ENCODE data around the gene DCAF4.

DCAF4 gene

DNA sequence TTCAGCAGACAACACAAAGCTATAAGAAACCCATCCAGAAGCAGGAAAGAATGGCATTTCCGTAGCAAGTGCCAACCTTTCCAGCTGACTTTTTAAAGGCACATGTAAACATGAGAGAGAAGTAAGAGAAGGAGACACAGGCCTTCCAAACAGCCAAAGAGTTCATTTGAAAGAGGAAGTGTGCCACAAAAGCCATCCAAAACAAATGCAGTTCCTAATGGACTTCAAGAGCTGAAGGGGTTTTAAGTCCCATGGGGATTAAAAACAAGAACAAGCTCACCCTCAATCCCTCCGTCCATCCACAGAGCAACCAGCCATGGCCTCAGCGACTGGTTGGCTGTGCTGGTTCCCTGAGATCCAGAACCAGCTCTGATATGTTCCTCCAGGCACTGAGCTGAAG is 27.8 kb upstream of the DCAF4 start:
- Histone ChIP-seq H3K27me3 (no peaks in the 10 kb centered on the region), H3K4me3 (ENCODE audit: low read depth, low read length) (no peak overlapping the region), H3K4me1 (no peaks in the 10 kb centered on the region), H3K36me3 (no peaks in the 10 kb centered on the region), H3K9me3 (no peaks in the 10 kb centered on the region)
- TF ChIP-seq, protein P1, sequence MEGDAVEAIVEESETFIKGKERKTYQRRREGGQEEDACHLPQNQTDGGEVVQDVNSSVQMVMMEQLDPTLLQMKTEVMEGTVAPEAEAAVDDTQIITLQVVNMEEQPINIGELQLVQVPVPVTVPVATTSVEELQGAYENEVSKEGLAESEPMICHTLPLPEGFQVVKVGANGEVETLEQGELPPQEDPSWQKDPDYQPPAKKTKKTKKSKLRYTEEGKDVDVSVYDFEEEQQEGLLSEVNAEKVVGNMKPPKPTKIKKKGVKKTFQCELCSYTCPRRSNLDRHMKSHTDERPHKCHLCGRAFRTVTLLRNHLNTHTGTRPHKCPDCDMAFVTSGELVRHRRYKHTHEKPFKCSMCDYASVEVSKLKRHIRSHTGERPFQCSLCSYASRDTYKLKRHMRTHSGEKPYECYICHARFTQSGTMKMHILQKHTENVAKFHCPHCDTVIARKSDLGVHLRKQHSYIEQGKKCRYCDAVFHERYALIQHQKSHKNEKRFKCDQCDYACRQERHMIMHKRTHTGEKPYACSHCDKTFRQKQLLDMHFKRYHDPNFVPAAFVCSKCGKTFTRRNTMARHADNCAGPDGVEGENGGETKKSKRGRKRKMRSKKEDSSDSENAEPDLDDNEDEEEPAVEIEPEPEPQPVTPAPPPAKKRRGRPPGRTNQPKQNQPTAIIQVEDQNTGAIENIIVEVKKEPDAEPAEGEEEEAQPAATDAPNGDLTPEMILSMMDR (IDR thresholded peaks at IDR 0.05; ENCODE audit: low read depth, low read length) = no peak
- DNase-seq = no peak

DNA sequence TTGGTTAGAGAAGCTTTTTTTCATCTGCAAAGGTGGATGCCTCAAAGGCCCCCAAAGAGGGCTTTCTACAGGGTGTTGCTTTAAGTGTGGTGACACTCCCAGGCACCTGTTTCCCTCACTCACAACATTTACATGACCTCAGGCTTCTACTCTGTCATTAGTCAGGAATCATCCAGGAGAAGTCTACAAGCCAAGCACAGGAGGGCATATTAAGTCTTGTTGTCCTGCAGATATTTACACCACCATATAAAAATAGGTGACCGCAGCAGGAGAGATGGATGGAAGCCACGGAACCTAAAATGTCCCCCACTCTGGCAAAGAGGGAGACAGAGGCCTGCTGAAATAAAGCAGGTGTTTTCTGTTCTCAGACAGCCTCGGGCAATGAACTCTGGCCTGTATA is 24.9 kb upstream of the DCAF4 start:
- TF ChIP-seq, protein P1 (IDR thresholded peaks at IDR 0.05; ENCODE audit: low read depth, low read length) = no peak
- no peaks in the 10 kb centered on the region; the same call in 1 of the 2 replicates for H3K9me3 ChIP-seq
- DNase-seq = no peak
- no peaks in the 10 kb centered on the region for H3K27me3 ChIP-seq
- no peak overlapping the region for H3K4me3 ChIP-seq (ENCODE audit: low read depth, low read length)
- no peaks in the 10 kb centered on the region for H3K36me3 ChIP-seq
- no peaks in the 10 kb centered on the region; the same call in 1 of the 2 replicates for H3K4me1 ChIP-seq

DNA sequence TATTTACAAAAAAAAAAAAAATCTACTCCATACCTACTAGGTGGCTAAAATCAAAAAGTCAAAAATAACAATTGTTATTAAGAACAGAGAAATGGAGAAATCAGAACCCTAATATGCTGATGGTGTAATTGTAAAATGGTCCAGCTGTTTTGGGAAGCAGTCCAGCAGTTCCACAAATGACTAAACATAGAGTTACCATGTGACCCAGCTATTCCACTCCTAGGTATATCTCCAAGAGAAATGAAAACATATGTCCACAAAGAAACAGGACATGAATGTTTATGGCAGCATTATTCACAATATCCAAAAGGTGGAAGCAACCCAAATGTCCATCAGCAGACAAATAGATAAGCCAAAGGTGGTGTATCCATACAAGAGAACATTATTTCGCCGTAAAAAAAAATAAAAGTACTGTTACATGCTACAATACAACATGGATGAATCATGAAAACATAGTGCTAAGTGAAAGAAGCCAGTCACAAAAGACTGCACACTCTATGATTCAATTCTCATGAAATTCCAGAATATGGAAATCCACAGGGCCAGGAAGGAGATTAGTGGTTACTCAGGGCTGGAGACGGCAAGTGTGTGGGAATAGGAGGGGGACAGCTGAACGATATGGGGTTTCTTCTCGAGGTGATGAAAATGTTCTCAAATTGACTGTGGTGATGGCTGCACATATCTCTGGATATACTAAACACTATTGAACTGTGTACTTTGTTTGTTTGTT is 23.3 kb upstream of the DCAF4 start:
- TF ChIP-seq, protein P1 (IDR thresholded peaks at IDR 0.05; ENCODE audit: low read depth, low read length) = no peak
- Histone ChIP-seq H3K4me1 (peaks cover 9% of the 10 kb centered on the region), H3K9me3 (no peaks in the 10 kb centered on the region; the same call in 1 of the 2 replicates), H3K4me3 (ENCODE audit: low read depth, low read length) (no peak overlapping the region), H3K27me3 (no peaks in the 10 kb centered on the region), H3K36me3 (no peaks in the 10 kb centered on the region)
- no peak for DNase-seq

DNA sequence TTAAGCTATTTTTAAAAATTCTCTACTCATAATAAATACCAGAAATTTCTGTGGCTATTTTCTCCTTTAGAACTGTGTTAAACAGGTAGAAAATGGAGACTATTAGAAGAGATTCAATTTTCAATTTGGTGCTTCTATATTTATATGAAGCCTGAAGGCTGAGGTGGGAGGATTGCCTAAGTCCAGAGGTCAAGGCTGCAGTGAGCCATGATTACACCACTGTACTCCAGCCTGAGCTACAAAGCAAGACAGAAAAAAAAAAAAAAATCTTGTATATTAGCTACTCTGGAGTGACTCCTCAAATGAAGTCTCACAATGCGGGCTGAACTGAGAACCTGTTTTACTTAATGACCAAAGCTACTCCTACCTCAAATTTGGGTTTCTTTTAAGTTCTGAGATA is 22.5 kb upstream of the DCAF4 start:
- TF ChIP-seq, protein P1 (IDR thresholded peaks at IDR 0.05; ENCODE audit: low read depth, low read length) = no peak
- Histone ChIP-seq H3K4me3 (ENCODE audit: low read depth, low read length) (no peak overlapping the region), H3K9me3 (no peaks in the 10 kb centered on the region; the same call in 1 of the 2 replicates), H3K36me3 (no peaks in the 10 kb centered on the region), H3K27me3 (no peaks in the 10 kb centered on the region), H3K4me1 (peaks cover 12% of the 10 kb centered on the region)
- no peak for DNase-seq

DNA sequence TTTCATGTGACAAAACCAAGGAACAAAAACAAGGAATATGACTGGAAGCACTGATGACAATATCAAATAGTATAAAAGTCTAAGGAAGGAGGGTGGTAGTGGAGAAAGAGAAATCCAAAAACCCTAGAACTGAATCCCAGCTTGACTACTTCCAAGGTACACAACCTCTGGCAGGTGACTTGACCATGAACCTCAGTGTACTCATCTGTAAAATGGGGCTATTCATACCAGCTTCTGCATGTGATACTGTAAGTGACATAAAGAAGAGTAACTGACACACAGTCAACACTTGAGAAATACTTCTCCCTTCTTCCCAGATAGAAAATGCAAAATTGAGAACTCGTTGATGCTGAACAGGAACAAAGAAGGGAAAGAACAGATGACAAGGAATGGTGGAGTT is 22.0 kb upstream of the DCAF4 start:
- no peak for DNase-seq
- TF ChIP-seq, protein P1 (IDR thresholded peaks at IDR 0.05; ENCODE audit: low read depth, low read length) = no peak
- H3K9me3 ChIP-seq = no peaks in the 10 kb centered on the region; the same call in 1 of the 2 replicates
- no peaks in the 10 kb centered on the region for H3K27me3 ChIP-seq
- H3K4me3 ChIP-seq (ENCODE audit: low read depth, low read length) = no peak overlapping the region
- H3K4me1 ChIP-seq = peaks cover 12% of the 10 kb centered on the region
- no peaks in the 10 kb centered on the region for H3K36me3 ChIP-seq

DNA sequence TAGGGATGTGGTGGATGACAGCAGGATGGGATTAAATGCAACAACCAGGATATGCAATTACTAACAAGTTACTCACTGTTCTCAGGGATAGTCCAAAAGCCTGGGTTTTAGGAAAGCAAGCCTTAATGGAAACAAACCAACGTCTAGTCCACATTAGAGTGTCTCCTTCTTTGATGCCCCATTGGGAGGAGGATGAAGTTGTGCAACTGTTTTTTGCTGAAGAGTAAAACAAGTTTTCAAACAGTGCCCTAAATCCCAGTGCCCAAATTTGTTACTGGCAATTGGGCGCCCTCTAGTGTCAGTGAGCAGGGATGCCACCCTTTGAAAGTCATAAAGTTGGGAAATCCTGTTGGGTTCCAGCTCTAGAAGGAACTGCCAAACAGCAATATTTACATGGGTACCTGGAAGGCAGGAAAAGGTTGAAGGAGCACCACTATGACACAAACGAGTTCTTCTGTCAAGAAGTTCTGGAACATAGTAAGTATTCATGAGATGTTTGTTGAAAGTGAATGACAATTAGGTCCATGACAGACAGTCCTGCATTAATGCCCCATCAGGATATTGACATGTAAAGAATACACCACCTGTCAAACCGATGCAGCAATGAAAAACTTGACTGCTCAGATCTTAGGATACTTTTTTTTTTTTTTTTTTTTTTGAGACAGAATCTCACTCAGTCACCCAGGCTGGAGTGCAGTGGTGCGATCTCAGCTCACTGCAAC is 21.3 kb upstream of the DCAF4 start:
- Histone ChIP-seq H3K36me3 (no peaks in the 10 kb centered on the region), H3K4me1 (peaks cover 12% of the 10 kb centered on the region)
- DNase-seq = peak; percentile 62

More for the DNA sequence above, 21.3 kb upstream of the DCAF4 start:
- Histone ChIP-seq H3K9me3 (no peaks in the 10 kb centered on the region; the same call in 1 of the 2 replicates), H3K4me3 (ENCODE audit: low read depth, low read length) (no peak overlapping the region), H3K27me3 (no peaks in the 10 kb centered on the region)
- TF ChIP-seq, protein P1 (IDR thresholded peaks at IDR 0.05; ENCODE audit: low read depth, low read length) = peak; percentile 98

Measured in BE2C (cell line).